ENCODE measurements around the gene SPATA17. TPM values are rescaled to one million over a fixed set of nuclear protein-coding genes. Genes with fewer than 3 reads are reported as not detected.
"Not testable (repeated sequence)": the region's sequence is repeated elsewhere in the genome, so short reads cannot be mapped to it uniquely, and the experiment has no call there.

Gene SPATA17
- polyA plus RNA-seq (ENCODE audit: insufficient read length): 2.3 TPM

GRCh38 chr1:217630711-217631591 is at the start of gene SPATA17, which contains the start of gene GPATCH2:
SPATA17 (plus strand) TSS chr1:217631344; CDS start chr1:217631379, 35 bp downstream.
GPATCH2 (minus strand) TSS chr1:217631090; CDS start chr1:217630971, 119 bp downstream.
- peak; percentile 91 for DNase-seq

- not testable (repeated sequence) for DNase-seq
Observed at GRCh38 chr1:217584286-217584811, 46.8 kb upstream of the SPATA17 start.

- no peak for DNase-seq
Observed at GRCh38 chr1:217585577-217585976, 45.6 kb upstream of the SPATA17 start.

- no peak for DNase-seq
Observed at GRCh38 chr1:217586586-217586985, 44.6 kb upstream of the SPATA17 start.

GRCh38 chr1:217590598-217590997 is 40.5 kb upstream of the SPATA17 start:
- no peak for DNase-seq

- no peak for DNase-seq
Observed at GRCh38 chr1:217599154-217599553, 32.0 kb upstream of the SPATA17 start.

GRCh38 chr1:217602380-217602779 is 28.8 kb upstream of the SPATA17 start:
- no peak for DNase-seq

GRCh38 chr1:217605390-217605789 is 25.8 kb upstream of the SPATA17 start:
- no peak for DNase-seq

- no peak for DNase-seq
Observed at GRCh38 chr1:217614200-217614712, 16.9 kb upstream of the SPATA17 start.

- DNase-seq: no peak
Observed at GRCh38 chr1:217617126-217617525, 14.0 kb upstream of the SPATA17 start.

GRCh38 chr1:217620814-217621213 is 10.3 kb upstream of the SPATA17 start:
- no peak for DNase-seq

GRCh38 chr1:217622042-217622441 is 9.1 kb upstream of the SPATA17 start:
- DNase-seq: no peak

- no peak for DNase-seq
Observed at GRCh38 chr1:217626321-217626720, 4.8 kb upstream of the SPATA17 start.

GRCh38 chr1:217627431-217627830 is 3.7 kb upstream of the SPATA17 start:
- no peak for DNase-seq

GRCh38 chr1:217642455-217642854 is 11.3 kb downstream of the SPATA17 start:
- DNase-seq: no peak

GRCh38 chr1:217647791-217648190 is 16.6 kb downstream of the SPATA17 start:
- DNase-seq: no peak

GRCh38 chr1:217650674-217651073 is 19.5 kb downstream of the SPATA17 start:
- DNase-seq: no peak

GRCh38 chr1:217660353-217661062 is 29.4 kb downstream of the SPATA17 start:
- no peak for DNase-seq

GRCh38 chr1:217661407-217661806 is 30.3 kb downstream of the SPATA17 start:
- no peak for DNase-seq

- no peak for DNase-seq
Observed at GRCh38 chr1:217668351-217668940, 37.3 kb downstream of the SPATA17 start.

GRCh38 chr1:217673387-217673786 is 42.2 kb downstream of the SPATA17 start:
- peak; percentile 9 for DNase-seq

GRCh38 chr1:217674028-217674729 is 43.0 kb downstream of the SPATA17 start:
- no peak for DNase-seq

Data from hindlimb muscle (tissue), 1 donor.